HEK293 (cell line): ENCODE data around the gene NSMCE4A.

Source experiments
- CTCF ChIP-seq: fragments of 450-650 bp; formaldehyde crosslinking; IDR thresholded peaks from 2 replicates; pipeline ENCODE4 v1.5.1; 2016; ENCODE audit warnings: missing biosample characterization, missing genetic modification characterization
- MEIS1 ChIP-seq: sonication (generic); formaldehyde crosslinking; IDR thresholded peaks from 2 replicates; pipeline ENCODE4 v1.8.1; 2022; ENCODE audit warnings: missing genetic modification reagents, mild to moderate bottlenecking, borderline replicate concordance
- PBX3 ChIP-seq: sonication (generic); formaldehyde crosslinking; IDR thresholded peaks from 2 replicates; pipeline ENCODE4 v1.8.1; 2022; ENCODE audit warnings: mild to moderate bottlenecking, moderate library complexity, missing genetic modification reagents
- REST ChIP-seq: fragments of 450-650 bp; formaldehyde crosslinking; IDR thresholded peaks from 2 replicates; pipeline ENCODE4 v1.5.1; 2016; ENCODE audit warnings: missing biosample characterization, missing genetic modification characterization
- TCF7L2 ChIP-seq: IDR thresholded peaks from 2 replicates; pipeline ENCODE4 v1.6.1; 2011; ENCODE audit warnings: low read depth, mild to moderate bottlenecking, inconsistent platforms, low read length, moderate library complexity, borderline replicate concordance
- ZBTB21 ChIP-seq: fragments of 450-650 bp; formaldehyde crosslinking; IDR thresholded peaks from 2 replicates; pipeline ENCODE4 v1.5.1; 2017; ENCODE audit warnings: missing biosample characterization, missing genetic modification characterization
- ZNF146 ChIP-seq: fragments of 450-650 bp; formaldehyde crosslinking; IDR thresholded peaks from 2 replicates; pipeline ENCODE4 v1.5.1; 2016; ENCODE audit warnings: missing biosample characterization, missing genetic modification characterization
- ZNF24 ChIP-seq: fragments of 450-650 bp; formaldehyde crosslinking; IDR thresholded peaks from 2 replicates; pipeline ENCODE4 v1.5.1; 2016; ENCODE audit warnings: missing biosample characterization, missing genetic modification characterization
- ZNF510 ChIP-seq: fragments of 450-650 bp; formaldehyde crosslinking; IDR thresholded peaks from 2 replicates; pipeline ENCODE4 v1.5.1; 2018; ENCODE audit warnings: mild to moderate bottlenecking, missing genetic modification characterization, missing biosample characterization; ENCODE audit not compliant: insufficient replicate concordance
- ZNF580 ChIP-seq: fragments of 450-650 bp; formaldehyde crosslinking; IDR thresholded peaks from 2 replicates; pipeline ENCODE4 v1.5.1; 2016; ENCODE audit warnings: missing biosample characterization, missing genetic modification characterization
- ZNF621 ChIP-seq: fragments of 450-650 bp; formaldehyde crosslinking; IDR thresholded peaks from 2 replicates; pipeline ENCODE4 v1.5.1; 2017; ENCODE audit warnings: missing biosample characterization, missing genetic modification characterization
- ZNF670 ChIP-seq: fragments of 450-650 bp; formaldehyde crosslinking; IDR thresholded peaks from 2 replicates; pipeline ENCODE4 v1.5.1; 2016; ENCODE audit warnings: missing biosample characterization, missing genetic modification characterization, low read depth
- ZSCAN23 ChIP-seq: fragments of 450-650 bp; formaldehyde crosslinking; IDR thresholded peaks from 2 replicates; pipeline ENCODE4 v1.5.1; 2016; ENCODE audit warnings: missing biosample characterization, missing genetic modification characterization

- TF ChIP-seq CTCF (tag by site-specific recombination) (no peak), ZBTB21 (tag by site-specific recombination) (no peak), ZNF24 (tag by site-specific recombination) (no peak), ZNF580 (tag by site-specific recombination) (no peak), ZNF146 (tag by site-specific recombination) (no peak), ZNF621 (tag by site-specific recombination) (no peak), ZSCAN23 (tag by site-specific recombination) (no peak), PBX3 (CRISPR knock-in tag) (no peak), ZNF670 (tag by site-specific recombination) (no peak), MEIS1 (CRISPR knock-in tag) (no peak), ZNF510 (tag by site-specific recombination) (no peak), TCF7L2 (no peak), REST (tag by site-specific recombination) (no peak)
Measured at GRCh38 chr10:121942749-121943416, 32.1 kb downstream of the NSMCE4A start.
